ENCODE measurements around the gene ZCCHC10. TPM values are rescaled to one million over a fixed set of nuclear protein-coding genes. Genes with fewer than 3 reads are reported as not detected.
A peak's percentile ranks its signal among the peaks of the same experiment; 100 is the strongest.

The ZCCHC10 gene
- total and polyA plus RNA-seq, 2 of the 4 experiments (the other 2 are of a cell fraction), result 4.1 to 20.4 TPM

DNA sequence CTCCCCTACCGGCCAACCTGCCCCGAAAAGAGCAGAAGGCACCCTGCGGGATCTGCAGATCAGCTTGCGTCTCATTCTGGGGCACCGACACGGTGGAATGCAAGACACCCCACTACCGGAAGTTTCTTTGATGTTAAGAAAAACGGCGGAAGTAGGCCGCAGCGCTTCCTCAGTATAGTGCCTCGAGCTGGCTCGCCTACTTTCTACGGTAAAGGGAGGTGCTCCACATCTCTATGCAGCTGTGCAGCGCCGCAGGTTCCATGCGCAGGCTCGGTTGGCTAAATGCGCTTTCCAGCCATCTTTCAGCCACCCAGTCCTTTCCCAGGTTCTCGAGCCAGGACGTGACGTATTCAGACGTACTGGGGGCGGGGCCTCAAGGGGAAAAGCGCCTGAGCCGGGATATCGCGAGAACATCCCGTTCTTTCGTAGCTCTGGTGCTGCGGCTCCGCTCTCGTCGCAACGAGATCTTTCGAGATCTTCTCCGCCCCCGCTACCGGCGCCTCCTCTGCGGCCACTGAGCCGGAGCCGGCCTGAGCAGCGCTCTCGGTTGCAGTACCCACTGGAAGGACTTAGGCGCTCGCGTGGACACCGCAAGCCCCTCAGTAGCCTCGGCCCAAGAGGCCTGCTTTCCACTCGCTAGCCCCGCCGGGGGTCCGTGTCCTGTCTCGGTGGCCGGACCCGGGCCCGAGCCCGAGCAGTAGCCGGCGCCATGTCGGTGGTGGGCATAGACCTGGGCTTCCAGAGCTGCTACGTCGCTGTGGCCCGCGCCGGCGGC lies 25.4 kb upstream of the ZCCHC10 start, which contains the start of gene HSPA4:
Gene HSPA4, plus strand, starts transcription at position 472 of the 775 bp plus-strand sequence. Its CDS starts 238 bp downstream, at position 710.
- Histone ChIP-seq H4K91ac (ENCODE audit: insufficient read depth, low read depth, low read length) (peak within 1 kb of the TSS; percentile 96), H3K14ac (replicated peaks; ENCODE audit: low read depth, low read length) (peak within 1 kb of the TSS; percentile 99), H3K23ac (ENCODE audit: low read depth, low read length) (peak within 1 kb of the TSS; percentile 100), H4K20me1 (ENCODE audit: insufficient read depth, low read length) (peaks cover 43% of the 10 kb centered on the region), H3K27ac (ENCODE audit: insufficient read depth, low read length) (peak within 1 kb of the TSS; percentile 93), H3K4me3 (ENCODE audit: insufficient read depth, low read depth, low read length) (peak within 1 kb of the TSS; percentile 51), H2BK120ac (ENCODE audit: low read depth, low read length) (peak within 1 kb of the TSS; percentile 82), H2AK9ac (replicated peaks; ENCODE audit: low read depth, low read length, poor library complexity) (peak within 1 kb of the TSS; percentile 96), H3K27me3 (ENCODE audit: control insufficient read depth, insufficient read depth, low read length) (no peaks in the 10 kb centered on the region), H3K79me1 (ENCODE audit: low read depth in 1 of 2, low read length in 2 of 2) (peaks cover 15 to 39% of the 10 kb centered on the region in 2 experiments), H2BK20ac (ENCODE audit: low read depth, low read length) (peak within 1 kb of the TSS; percentile 50), H4K5ac (ENCODE audit: low read depth, low read length) (peak within 1 kb of the TSS; percentile 80), H4K8ac (ENCODE audit: low read depth in 2 of 2, low read length in 2 of 2) (peak within 1 kb of the TSS; percentile 99), H3K18ac (ENCODE audit: low read depth, low read length) (peak within 1 kb of the TSS; percentile 56), H3K56ac (ENCODE audit: extremely low read depth, insufficient read depth, low read length) (peak within 1 kb of the TSS; percentile 97), H2AK5ac (ENCODE audit: low read depth, low read length) (peak within 1 kb of the TSS; percentile 90), H2BK15ac (ENCODE audit: low read depth, low read length) (0 out of 3 replicates have a peak within 1 kb of the TSS, but pooled peaks have one; percentile 1), H3K36me3 (ENCODE audit: control insufficient read depth, insufficient read depth, low read length) (no peaks in the 10 kb centered on the region), H3K9ac (ENCODE audit: low read depth, low read length) (peak within 1 kb of the TSS; percentile 91), H3K4ac (ENCODE audit: low read depth, low read length) (peak within 1 kb of the TSS; percentile 99), H3K4me2 (ENCODE audit: low read depth, low read length) (peak within 1 kb of the TSS; percentile 96), H3K9me3 (ENCODE audit: control insufficient read depth, insufficient read depth, low read length) (no peaks in the 10 kb centered on the region), H2BK5ac (ENCODE audit: low read depth, low read length, poor library complexity, severe bottlenecking) (peak within 1 kb of the TSS; percentile 92), H3K9me1 (ENCODE audit: insufficient read depth, low read length) (peaks cover 17% of the 10 kb centered on the region), H2AFZ (replicated peaks; ENCODE audit: low read length, poor library complexity) (peak within 1 kb of the TSS; percentile 96), H3K4me1 (ENCODE audit: control insufficient read depth, insufficient read depth, low read length) (peaks cover 5% of the 10 kb centered on the region)
- 1% methylated on average over 42 of the region's 68 CpGs; no CpG with 5 or more reads in 1 of the 2 experiments for WGBS, 2 experiments (ENCODE audit: extremely low coverage in 2 of 2, insufficient read length in 1 of 2)
- DNase-seq (peak; percentile 99), ATAC-seq (ENCODE audit: low read depth) (peak; percentile 89)
- intact Hi-C loops (cut with micrococcal nuclease), result loop anchor here (2.0 kb wide), 2 partner anchors 25 to 89 kb away; partner anchors contain the start of genes AFF4 and ZCCHC10
- TF ChIP-seq RAD21 (IDR thresholded peaks at IDR 0.05; ENCODE audit: low read length), result no peak; the same call in 1 of the 2 replicates
- TF ChIP-seq, protein P1, sequence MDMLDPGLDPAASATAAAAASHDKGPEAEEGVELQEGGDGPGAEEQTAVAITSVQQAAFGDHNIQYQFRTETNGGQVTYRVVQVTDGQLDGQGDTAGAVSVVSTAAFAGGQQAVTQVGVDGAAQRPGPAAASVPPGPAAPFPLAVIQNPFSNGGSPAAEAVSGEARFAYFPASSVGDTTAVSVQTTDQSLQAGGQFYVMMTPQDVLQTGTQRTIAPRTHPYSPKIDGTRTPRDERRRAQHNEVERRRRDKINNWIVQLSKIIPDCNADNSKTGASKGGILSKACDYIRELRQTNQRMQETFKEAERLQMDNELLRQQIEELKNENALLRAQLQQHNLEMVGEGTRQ (IDR thresholded peaks at IDR 0.05; ENCODE audit: low read depth, low read length), result no peak
- no peak for TF ChIP-seq RFX5 (IDR thresholded peaks at IDR 0.05; ENCODE audit: low read depth, low read length)
- TF ChIP-seq MAZ (IDR thresholded peaks at IDR 0.05; ENCODE audit: borderline replicate concordance, low read depth, low read length), result peak; percentile 59; the same call in 1 of the 2 replicates
- peak; percentile 34; the same call in 1 of the 2 replicates for TF ChIP-seq MXI1 (IDR thresholded peaks at IDR 0.05; ENCODE audit: borderline replicate concordance, low read depth, low read length)
- TF ChIP-seq POLR2A (IDR thresholded peaks at IDR 0.05; ENCODE audit: low read depth, low read length), result peak; percentile 97
- in situ Hi-C loops (cut with MboI; ENCODE audit: low sequenced_read_pairs), result no loop called here
- dilution Hi-C loops (cut with HindIII; ENCODE audit: low sequenced_read_pairs, unreplicated experiment), result no loop called here
- no TSS peak for BruUV-seq (replicated peaks)
- ChIA-PET CTCF (interaction anchor here (0.6 kb wide), 1 partner anchor 220 kb away, joined by 3 read pairs; no protein-coding TSS in a partner anchor), POLR2A (ENCODE audit: unreplicated experiment) (interaction anchor here (0.8 kb wide), 1 partner anchor 88 kb away, joined by 3 read pairs; no protein-coding TSS in a partner anchor)
